HG03039 (cell line): ENCODE results near the gene LRRC8C.

Experiments used
- ATAC-seq: cut with Tn5 transposase; IDR thresholded peaks from one replicate; pipeline ENCODE4 v1.9.1; 2021; ENCODE audit warnings: mild to moderate bottlenecking, moderate library complexity; ENCODE audit not compliant: unreplicated experiment

LRRC8C gene

DNA sequence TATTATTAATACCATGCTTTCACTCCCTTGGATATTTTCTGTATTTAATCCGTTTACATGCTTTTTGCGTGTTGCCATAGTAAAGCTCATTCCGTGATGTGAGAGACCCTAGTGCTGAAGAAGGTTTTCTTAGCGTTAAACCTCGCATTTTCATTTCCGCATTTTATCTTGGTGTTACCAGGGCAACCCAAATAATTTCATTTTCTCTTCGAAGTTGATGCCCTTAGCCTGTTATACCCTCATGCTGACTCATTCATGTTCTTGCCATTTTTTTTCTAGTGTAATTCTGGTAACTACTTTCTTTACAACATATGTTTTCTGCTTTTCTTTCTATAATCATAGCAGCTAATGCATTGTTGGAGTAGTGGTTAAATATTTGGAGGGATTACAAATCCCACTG lies 37.2 kb downstream of the LRRC8C start:
- ATAC-seq, result peak; percentile 97

DNA sequence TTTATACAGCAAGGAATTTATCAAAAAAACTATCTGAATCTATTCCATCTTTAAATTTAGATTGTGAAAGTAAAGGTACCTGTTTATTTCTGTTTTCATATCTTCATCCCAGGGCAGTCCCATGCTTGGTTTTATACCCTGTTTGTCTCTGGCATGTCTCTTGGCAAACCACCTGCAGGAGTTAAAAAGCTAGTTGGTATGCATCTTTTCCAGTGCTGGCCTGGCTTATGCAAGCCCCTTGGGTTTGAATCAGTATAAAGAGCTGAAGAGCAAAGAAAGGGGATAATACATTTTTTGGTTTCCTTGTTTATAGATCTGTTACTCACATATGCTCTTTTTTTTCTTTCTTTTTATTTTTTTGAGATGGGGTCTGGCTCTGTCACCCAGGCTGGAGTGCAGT lies 37.8 kb downstream of the LRRC8C start:
- ATAC-seq, result no peak

DNA sequence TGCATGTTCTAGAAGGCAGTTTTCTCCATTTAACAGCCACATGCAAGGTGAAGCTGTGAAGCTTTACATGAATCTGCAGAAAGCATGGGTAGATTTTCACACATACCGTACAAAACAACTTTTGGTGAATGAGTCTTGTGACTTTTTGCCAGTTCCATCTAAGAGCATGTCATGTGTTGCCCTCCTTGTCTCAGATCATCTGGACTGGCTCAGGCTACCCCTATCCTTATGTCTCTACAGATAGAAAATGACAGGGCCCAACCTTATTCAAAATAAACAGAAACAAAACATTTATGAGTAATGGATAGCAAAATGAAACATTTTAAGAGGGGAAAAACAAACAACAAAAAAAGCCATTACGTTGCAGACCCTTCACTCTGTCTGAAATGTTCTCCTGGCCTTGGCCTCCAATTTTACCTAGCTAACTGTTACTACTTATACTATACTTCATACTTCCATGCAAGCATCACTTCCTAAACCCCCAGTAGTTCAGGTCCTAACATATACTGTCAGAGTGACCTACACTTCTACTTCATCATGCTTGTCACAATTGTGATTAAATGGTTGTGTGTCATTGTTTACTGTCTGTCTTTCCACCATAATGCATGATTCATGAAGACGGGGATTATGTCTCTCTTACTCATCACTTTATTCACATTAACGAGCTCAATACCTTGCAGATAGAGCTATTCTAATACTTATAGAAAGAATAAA lies 39.0 kb downstream of the LRRC8C start:
- ATAC-seq, result no peak

DNA sequence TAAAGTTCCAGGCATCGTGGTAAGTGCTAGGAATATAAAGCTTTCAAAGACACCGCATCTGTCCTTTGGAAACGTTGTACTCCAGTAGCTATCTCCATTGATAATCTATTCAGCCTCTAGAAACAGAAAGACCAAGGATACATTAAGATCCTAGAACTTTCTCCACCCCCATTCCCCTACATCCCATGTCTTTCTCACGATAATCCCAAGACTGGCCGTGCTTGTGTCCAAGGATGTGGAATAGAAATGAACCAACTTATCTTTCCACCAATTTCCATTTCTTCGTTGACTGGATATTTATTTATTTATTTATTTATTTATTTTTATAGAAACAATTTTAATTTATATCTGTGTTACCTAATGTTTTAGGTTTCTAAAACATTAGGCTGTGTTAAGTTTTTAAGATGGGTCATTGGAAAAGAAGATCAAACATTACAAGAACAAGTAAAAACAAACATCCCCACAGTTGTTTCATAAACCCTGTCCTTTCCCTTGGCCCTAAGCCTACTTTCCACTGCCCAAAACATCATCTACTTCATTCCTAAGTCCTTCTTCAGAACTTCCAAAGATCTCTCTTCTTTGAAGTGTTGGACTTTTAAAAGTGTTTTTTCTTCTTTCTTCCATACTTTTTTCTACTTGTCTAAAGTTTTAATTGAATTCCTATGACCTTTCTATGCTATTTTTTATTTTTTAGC lies 39.7 kb downstream of the LRRC8C start:
- ATAC-seq, result no peak

DNA sequence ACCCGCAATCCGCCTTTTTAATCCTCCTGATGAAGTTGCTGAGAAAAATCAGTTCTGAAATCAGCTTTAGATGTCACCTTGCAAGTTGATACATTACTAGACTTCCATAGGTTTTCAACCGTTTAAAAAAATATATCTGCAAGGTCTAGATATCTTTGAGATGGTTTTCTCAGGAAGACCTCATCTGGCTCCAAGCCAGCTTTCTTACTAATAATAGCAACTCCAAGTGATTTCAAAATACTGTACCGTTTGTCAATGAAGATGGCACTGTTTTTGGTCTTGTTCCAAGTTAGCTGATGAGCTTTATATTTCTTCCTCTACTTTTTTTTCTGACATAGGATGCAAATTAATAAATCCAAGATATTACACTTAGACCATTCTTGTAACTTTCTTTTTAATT lies 40.3 kb downstream of the LRRC8C start:
- no peak for ATAC-seq

DNA sequence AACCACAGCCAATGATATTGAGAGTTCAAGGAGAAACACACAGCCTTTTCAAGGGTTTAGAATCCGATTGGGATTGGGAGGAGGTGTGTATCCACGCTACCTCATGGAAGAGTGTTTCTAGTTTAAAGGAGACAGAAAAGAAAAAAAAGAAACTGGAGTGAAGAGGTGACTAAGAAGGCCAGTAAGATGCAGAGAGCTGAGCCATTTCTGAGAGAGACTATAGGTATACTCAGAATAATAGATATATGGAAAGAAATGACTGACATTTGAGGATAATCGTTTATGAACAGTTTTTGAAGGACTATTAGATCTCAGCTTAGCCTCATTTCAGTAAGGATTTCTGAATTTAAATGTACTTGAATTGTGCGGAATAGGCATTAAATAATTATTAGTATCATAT lies 42.8 kb downstream of the LRRC8C start:
- no peak for ATAC-seq

DNA sequence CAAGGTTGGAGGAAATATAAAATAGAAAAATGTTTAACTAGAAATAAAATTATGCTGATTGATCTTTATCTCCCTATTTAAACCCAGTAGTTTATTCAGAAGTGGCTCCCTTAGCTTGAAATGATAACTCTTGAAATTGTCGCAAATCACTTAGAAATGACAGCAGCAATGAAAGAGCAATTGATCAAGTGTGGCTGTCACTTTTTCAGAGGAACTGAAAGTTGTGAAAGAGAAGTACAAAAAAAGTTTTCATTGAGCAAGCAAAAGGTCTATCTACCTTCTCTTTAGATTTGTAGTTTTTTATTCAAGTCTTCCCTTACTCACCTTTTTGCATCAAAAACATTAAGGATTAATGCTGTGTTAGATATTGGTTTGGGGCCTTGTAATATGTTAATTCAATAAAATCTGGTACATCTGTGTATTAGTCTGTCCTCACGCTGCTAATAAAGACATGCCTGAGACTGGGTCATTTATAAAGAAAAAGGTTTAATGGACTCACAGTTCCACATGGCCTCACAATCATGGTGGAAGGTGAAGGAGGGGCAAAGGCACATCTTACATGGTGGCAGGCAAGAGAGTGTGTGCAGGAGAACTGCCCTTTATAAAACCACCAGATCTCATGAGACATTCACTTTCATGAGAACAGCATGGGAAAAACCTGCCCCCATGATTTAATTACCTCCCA lies 48.3 kb downstream of the LRRC8C start:
- no peak for ATAC-seq

DNA sequence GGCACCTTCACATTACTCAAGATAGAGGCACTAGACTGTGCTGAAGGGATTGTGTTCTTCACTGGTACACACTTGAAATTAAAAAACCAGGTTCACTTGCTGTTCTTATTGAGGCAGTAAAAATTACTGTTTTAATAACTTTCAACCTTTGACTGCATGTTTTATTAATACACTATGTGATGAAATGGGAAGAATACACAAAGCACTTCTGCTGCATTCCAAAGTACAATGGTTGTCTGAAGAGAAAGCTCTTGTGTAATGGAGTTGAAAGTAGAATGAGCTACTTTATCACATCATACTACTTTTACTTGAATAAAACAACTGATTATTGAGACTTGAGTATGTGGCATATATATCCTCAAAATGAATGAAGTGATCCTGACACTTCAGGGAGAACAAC lies 49.7 kb downstream of the LRRC8C start:
- no peak for ATAC-seq

DNA sequence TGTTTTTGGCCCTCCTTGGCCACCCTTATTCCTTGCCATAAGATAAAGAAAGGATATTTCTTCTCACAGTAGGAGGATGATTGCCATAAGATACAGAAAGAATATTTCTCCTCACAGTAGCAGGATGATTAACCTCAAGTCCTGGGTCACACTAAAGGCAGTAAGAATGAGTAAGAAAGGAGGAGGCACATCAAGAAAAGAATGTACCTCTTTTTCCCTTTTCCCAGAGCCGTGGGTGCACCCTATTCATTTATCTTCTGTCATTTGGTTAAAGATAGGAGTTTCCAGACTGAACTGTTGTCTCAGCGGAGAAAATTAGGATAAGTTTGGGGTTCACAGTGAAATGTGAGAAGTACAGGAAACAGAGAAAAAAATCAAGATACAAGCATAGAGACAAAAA lies 52.5 kb downstream of the LRRC8C start:
- ATAC-seq, result no peak

DNA sequence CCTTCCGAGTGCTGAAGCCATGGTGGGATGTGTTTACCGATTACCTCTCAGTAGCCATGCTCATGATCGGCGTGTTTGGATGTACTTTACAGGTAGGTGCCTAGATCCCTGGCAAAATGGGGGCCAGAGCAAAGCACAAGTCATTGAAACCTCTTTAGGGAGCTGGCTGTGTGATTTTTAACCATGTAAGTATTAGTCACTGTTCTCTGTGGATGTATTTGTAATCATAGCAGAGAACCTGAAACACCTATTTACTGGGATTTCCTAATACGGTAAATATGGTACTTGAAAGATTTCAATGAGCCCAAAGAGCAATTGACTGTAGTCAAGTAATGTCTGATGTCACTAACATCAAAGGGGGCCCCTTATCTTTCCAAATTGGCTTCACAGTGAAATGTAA lies 53.6 kb downstream of the LRRC8C start:
- ATAC-seq, result no peak

DNA sequence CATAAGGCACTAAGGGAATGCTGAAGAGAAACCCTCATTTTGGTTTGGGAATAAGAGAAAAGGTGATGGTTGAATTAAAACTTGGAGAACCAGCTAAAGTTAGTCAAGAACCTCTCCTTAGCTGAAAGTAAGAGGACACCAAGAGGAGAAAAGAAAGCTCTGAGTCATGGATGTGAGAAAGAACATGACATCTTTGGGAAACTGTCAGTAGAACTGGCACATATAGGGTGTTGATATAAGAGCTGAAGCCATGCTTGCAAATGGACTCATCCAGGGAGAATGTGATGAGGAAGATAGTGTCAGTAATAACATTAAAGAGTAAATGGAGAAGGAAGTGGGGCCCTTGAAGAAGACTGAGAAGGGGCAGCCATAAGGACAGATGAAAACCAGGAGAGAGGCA lies 54.3 kb downstream of the LRRC8C start:
- no peak for ATAC-seq

DNA sequence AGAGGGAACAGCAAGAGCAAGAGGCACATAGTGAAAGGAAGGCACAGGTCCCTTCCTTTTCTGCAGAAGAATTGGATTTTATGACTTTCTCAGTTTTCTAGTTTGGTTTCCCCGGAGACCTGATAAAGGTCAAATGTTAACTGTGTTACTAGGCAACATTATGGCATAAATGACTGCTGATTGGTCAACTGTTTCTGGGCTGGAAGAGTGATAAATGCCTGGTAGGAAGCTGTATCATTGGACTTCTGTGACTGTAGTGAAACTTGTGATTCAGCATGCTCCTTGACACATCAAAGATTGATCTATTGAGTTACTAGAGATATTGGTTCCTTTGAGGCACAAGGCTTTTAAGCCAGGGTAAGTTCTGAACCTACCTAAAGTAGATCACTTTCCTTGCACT lies 55.7 kb downstream of the LRRC8C start:
- ATAC-seq, result no peak

DNA sequence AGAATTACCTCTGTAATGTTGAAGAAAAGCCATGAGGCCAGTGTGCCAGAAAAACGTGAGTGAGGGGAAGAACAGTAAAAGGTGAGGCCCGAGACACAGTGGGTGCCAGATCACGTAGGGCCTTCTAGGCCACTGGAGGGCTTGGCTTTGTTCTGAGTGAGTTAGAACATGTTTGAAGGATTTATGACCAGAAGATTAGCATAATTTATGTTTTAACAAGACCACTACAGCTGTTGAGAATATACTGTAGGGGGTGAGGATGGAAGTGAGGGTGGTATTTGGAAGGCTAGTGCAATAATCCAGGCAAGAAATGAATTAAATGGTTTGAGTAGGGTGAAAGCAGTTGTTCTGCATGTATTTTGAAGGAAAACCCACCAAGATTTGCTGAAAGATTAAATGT lies 56.3 kb downstream of the LRRC8C start:
- no peak for ATAC-seq

DNA sequence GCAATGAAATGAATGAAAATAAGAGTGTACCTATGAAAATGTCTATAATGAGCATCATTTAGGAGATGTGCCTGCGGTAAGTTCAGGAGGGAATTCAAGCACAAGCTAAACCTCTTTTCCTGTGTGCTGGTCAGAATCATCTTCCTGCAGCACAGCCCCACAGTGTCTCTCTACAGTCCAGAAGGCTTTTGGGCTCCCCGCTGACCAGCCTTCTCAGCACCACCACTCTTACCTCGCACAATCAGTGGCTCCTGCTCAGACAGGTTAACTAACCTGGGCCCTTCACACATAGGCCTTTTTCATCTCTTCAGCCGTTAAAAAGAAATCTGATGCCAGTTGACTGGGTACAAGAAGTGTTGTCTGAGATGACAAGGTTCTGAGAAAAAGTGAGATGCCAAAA lies 57.7 kb downstream of the LRRC8C start:
- ATAC-seq, result no peak

DNA sequence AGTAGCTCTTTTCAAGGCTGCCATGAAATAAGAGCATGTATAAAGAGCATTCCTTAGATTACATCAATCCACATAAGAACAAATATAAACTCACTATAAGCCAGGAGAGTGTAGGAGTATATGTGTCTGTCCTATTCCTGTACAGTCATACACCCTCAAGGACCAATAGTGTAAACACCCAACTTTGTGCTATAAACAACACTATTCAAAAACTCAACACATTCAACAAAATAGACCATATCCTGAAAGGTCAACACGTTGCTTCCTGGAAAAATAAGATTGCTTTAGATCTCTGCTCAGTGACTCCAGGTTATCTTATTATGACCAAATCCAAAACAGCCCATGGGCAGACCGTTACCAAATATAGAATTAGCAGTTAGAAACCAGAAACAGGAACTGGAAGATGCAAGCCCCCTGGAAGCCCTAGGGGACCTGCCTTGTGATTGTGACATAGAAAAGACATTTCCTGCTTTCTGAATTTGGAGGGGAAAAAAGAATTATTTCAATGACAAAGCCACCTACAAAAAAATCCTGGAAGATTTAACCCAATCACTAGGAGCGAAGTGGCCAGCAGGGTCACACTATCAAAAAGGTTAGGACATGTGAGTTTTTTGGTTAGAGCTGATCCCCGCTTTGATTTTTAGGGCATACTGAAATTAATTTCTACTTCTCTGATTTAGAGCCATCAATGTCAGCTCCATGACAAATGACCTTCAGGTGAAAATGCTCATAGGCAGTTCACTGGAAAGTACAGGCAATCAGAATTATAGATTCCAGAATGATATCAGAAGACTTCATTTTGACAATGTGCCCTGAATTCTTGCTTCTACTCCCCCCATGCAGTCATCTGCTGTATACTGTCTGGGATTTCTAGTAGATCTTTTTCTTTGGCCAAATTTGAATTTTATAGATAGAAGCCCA lies 59.9 kb downstream of the LRRC8C start:
- no peak for ATAC-seq

DNA sequence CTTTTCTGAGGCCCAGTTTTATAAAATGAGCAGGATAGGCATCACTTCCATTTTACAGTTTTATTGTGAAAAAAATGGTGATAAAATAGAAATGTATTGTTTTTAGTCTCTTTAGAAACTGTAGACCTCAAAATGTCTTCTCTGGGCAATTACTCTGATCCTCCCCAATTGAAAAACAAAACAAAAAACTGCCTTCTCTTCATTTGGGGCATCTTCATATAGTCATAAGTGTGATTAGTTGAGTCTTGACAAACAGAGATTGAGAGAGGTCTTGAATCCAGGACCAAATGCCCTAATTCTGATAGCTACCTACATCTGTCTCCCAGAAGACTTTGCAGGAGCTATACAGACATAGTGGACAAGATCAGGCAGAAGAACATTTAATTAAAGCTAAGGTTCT lies 62.9 kb downstream of the LRRC8C start:
- ATAC-seq, result no peak

DNA sequence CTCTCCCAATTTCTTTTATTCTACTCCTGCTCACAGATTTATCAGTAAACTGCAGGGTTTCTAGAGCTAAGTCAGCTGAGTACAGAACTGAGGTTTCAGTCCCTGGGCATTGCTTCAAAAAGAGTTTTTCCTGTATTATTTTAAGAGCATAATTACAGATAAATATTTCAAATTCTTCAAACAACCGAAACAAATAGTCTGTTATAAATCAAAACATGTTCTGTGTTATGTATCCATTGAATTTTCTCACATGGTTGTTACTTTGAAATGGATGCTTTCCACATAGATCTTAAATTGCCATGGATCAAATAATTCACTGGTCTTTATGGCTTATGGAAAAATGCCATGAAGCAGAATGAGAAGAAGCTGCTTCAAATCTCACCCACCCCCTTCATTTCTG lies 64.5 kb downstream of the LRRC8C start:
- no peak for ATAC-seq

DNA sequence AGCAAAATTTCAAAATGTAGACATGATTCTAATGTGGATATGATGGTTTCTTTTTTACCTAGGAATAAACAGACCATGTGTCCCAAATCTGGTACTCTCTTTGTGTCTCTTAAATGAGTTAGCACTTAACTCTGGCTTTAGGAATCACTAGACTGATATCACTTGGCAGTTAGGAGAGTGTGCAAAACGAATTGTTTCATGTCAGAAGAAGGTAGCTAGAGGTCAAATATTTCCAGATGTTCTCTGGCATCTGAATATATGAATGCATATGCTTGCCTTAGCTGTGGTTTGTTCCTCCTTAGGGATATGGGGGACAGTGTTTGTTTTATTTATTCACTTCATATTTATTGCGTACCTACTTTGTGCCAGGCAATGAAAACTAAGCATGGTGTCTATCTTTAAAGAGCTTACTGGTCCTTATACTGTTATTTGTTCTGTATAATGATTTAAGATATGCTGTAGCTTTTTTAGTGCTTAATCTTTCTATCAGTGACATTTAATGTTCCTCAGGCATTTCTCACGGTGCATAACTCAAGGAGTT lies 65.2 kb downstream of the LRRC8C start:
- ATAC-seq, result no peak

DNA sequence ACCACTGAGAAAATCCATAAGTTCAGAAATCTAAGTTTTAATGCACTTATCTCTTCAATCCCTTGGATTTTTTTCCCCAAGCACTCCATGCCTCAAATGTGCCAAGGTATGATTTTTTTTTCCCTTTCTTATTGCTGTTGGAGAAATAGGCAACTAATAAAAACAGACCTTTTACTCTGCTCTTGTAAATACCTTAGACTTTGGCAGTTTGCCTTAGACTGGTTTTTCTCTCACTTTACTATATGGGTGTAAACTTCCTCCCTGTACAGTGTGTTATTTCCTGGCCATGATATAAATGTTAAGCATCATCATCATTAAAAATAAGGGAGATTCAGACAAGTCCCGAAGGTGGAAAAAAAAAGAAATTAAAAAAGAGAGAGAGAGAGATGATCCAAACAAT lies 65.7 kb downstream of the LRRC8C start:
- no peak for ATAC-seq

DNA sequence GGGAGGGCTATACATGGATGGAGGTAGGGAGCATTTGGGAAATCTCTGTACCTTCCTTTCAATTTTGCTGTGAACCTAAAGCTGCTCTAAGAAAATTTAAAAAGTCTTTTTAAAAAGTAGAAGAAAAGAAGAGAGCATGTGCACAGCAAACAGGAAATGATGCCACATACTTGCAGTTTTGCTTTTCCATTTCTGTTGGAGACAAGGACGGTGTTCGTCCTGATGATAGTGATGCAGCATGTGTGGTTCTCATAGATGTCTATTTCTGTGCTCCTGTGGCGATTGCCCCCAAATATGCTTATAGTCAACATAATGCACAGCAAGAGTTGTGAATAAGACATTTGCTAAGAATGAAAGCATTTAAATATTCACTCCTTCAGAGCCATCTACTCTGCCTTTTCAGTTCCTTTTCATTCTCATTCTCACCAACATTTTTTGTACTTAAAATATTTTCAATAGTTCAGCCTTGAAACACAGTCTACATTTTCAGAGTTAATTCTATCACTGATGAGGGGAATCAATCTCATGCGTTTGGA lies 66.6 kb downstream of the LRRC8C start:
- ATAC-seq, result no peak
